ENCODE measurements around the gene RFX3. TPM values are rescaled to one million over a fixed set of nuclear protein-coding genes. Genes with fewer than 3 reads are reported as not detected.

Gene RFX3
- total RNA-seq, 2 donors from 2014 or later = 2.2 to 2.7 TPM

DNA sequence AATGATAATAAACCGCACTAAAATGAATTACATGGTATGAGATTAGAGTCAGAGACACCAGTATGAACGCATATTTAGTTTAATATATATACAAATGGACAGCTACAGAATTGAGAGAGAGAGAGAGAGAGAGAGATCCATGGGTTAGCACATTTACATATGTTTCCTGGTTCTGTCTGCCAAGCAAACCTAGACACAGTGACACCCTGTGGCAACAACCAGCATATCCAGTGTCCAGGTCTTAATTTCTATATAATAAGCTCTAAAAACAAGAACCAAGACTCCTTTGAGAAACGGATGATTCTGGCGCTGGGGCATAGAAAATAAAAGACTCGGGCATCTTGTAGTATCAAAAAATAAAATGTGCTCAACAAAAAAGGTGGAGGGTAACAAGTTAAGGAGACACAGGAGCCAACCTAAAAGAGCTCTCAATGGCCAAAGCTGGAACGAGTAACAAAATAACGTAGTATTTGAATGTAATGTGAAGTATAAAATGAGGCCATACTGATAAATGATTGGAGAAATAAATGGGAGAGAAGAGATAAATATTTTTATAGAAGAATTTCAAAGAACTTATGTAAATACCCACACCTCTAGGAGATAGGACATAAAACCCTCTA, 84.5 kb downstream of the RFX3 start:
- Histone ChIP-seq H3K27ac (no peak overlapping the region), H3K36me3 (no peaks in the 10 kb centered on the region), H3K9me3 (no peaks in the 10 kb centered on the region), H3K27me3 (no peaks in the 10 kb centered on the region), H3K4me1 (no peaks in the 10 kb centered on the region), H3K4me3 (no peak overlapping the region)
- DNase-seq (ENCODE audit: low spot score) = no peak
- TF ChIP-seq CTCF (IDR thresholded peaks at IDR 0.05) = peak in 1 of 2 donors; percentile 63

- TF ChIP-seq CTCF (IDR thresholded peaks at IDR 0.05) = no peak
- DNase-seq (ENCODE audit: low spot score) = no peak
- no peak overlapping the region for H3K27ac ChIP-seq
Observed at GRCh38 chr9:3436629-3437420, 89.0 kb downstream of the RFX3 start.

DNA sequence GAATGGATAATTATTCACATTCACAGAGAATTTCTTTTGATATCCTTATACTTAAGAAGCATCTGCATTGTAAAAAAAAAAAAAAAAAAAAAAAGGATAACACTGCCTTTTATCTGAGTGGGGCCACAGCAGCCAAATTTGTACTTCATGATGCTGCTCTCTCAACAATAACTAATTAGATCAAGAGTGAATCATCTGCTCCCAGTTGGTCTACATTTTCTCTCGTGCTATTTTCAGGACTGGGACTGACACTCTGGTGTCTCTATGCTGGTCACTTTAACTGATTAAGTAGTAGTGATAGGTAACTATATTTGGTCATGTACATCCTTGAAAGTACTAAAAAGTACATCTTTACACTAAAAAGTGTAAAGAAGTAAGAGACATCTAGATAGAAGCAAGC, 90.1 kb downstream of the RFX3 start:
- Histone ChIP-seq H3K4me3 (no peak overlapping the region), H3K27ac (no peak overlapping the region), H3K27me3 (no peaks in the 10 kb centered on the region), H3K9me3 (no peaks in the 10 kb centered on the region), H3K36me3 (no peaks in the 10 kb centered on the region), H3K4me1 (no peaks in the 10 kb centered on the region)
- TF ChIP-seq CTCF (IDR thresholded peaks at IDR 0.05) = no peak
- no peak for DNase-seq (ENCODE audit: low spot score)

More at GRCh38 chr9:3436629-3437420, 89.0 kb downstream of the RFX3 start:
- no peak overlapping the region for H3K4me3 ChIP-seq
- no peaks in the 10 kb centered on the region for H3K9me3 ChIP-seq
- no peaks in the 10 kb centered on the region for H3K27me3 ChIP-seq
- H3K36me3 ChIP-seq = no peaks in the 10 kb centered on the region
- no peaks in the 10 kb centered on the region for H3K4me1 ChIP-seq

DNA sequence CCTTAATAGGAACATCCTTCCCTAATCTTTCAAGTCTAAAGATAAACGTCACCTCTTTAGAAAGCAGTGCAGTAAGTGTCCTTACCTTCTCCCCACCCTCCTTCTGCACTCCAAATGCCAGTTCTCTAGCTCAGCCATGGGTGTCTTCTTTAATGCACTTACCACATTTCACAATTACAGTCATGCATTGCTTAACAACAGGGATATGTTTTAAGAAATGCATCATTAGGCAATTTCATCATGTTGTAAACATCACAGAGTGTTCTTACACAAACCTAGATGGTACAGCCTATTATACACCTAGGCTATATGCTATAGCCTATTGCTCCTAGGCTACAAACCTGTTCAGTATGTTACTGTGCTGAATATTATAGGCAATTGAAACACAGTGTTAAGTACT, 91.2 kb downstream of the RFX3 start:
- Histone ChIP-seq H3K4me1 (no peaks in the 10 kb centered on the region), H3K27ac (no peak overlapping the region), H3K27me3 (no peaks in the 10 kb centered on the region), H3K9me3 (no peaks in the 10 kb centered on the region), H3K4me3 (no peak overlapping the region), H3K36me3 (no peaks in the 10 kb centered on the region)
- TF ChIP-seq CTCF (IDR thresholded peaks at IDR 0.05) = no peak
- DNase-seq (ENCODE audit: low spot score) = no peak

GRCh38 chr9:3433754-3434153, 92.0 kb downstream of the RFX3 start:
- no peaks in the 10 kb centered on the region for H3K36me3 ChIP-seq
- no peak overlapping the region for H3K4me3 ChIP-seq
- H3K4me1 ChIP-seq = no peaks in the 10 kb centered on the region
- TF ChIP-seq CTCF (IDR thresholded peaks at IDR 0.05) = no peak
- H3K9me3 ChIP-seq = no peaks in the 10 kb centered on the region
- no peak for DNase-seq (ENCODE audit: low spot score)
- no peaks in the 10 kb centered on the region for H3K27me3 ChIP-seq
- H3K27ac ChIP-seq = no peak overlapping the region
